Endothelial cell of umbilical vein (primary cell): ENCODE results near the gene RPF1. TPM values are rescaled to one million over a fixed set of nuclear protein-coding genes. Genes with fewer than 3 reads are reported as not detected.

Experiments
- BruUV-seq: library from RNA; stranded (reverse); fragments of 400-500 nt; replicated peaks from 2 replicates; lab custom pipeline; 2021; lab: Mats Ljungman, UMichigan
- CTCF ChIA-PET: fragments of 300-600, 350-600 bp; sonication (Branson Sonifier 250); formaldehyde crosslinking; loops from one replicate; lab custom pipeline; 2021; ENCODE audit warnings: antibody characterized with exemption, inconsistent platforms; lab: Charles Lee
- POLR2A ChIA-PET: fragments of 300-600, 350-600 bp; sonication (Branson Sonifier 250); formaldehyde crosslinking; loops from one replicate; lab custom pipeline; 2021; ENCODE audit warnings: antibody characterized with exemption, inconsistent platforms; lab: Charles Lee
- DNase-seq: peaks from one replicate; pipeline ENCODE4 v3.0.0-alpha.2; 2011; ENCODE audit warnings: low read depth, low spot score
- FAIRE-seq: peaks from 2 replicates; lab custom pipeline; 2011; peaks lifted over from hg19 to GRCh38; lab: Jason Lieb, UNC
- H2AFZ ChIP-seq: 2 replicates; pipeline ENCODE4 v1.6.0; 2012; ENCODE audit warnings: low read depth, low read length, control low read depth, inconsistent platforms
- H3K27ac ChIP-seq: 2 replicates; pipeline ENCODE4 v1.5.1; 2011; ENCODE audit warnings: low read depth, mild to moderate bottlenecking, control low read depth, low read length, moderate library complexity; ENCODE audit not compliant: insufficient read depth
- H3K27me3 ChIP-seq, 2 experiments: 2 replicates each; pipeline versions ENCODE4 v1.6.0 to v1.6.1; 2011; ENCODE audit warnings: low read length in 2 of 2, mixed read lengths in 1 of 2; ENCODE audit not compliant: control insufficient read depth in 2 of 2, insufficient read depth in 2 of 2
- H3K36me3 ChIP-seq, 2 experiments: 2 replicates in 1 of 2; 3 replicates in 1 of 2; pipeline ENCODE4 v1.5.1; 2011; ENCODE audit warnings: low read length in 2 of 2, mild to moderate bottlenecking in 1 of 2, moderate library complexity in 1 of 2; ENCODE audit not compliant: control insufficient read depth in 2 of 2, insufficient read depth in 2 of 2; ENCODE audit errors: extremely low read depth in 1 of 2
- H3K4me1 ChIP-seq: 3 replicates; pipeline ENCODE4 v1.5.1; 2011; ENCODE audit warnings: mild to moderate bottlenecking, low read length; ENCODE audit not compliant: control insufficient read depth, insufficient read depth; ENCODE audit errors: extremely low read depth
- H3K4me2 ChIP-seq: 2 replicates; pipeline ENCODE4 v1.6.1; 2011; ENCODE audit warnings: low read length, control low read depth, mixed read lengths; ENCODE audit not compliant: insufficient read depth
- H3K4me3 ChIP-seq, 3 experiments: fragments of 200-600 bp in 1 of 3; sonication (generic), shearing (Covaris generic) in 1 of 3; replicated peaks in 1 of 3; 2 replicates each; pipeline ENCODE4 v1.5.1; 2011 to 2016; ENCODE audit warnings: control low read depth in 3 of 3, low read length in 3 of 3, mild to moderate bottlenecking in 2 of 3, inconsistent platforms in 1 of 3, low read depth in 1 of 3, moderate library complexity in 1 of 3; ENCODE audit not compliant: insufficient read depth in 1 of 3
- H3K79me2 ChIP-seq: 2 replicates; pipeline ENCODE4 v1.6.0; 2012; ENCODE audit warnings: low read length, inconsistent platforms; ENCODE audit not compliant: control insufficient read depth, insufficient read depth
- H3K9ac ChIP-seq: replicated peaks from 2 replicates; pipeline ENCODE3; 2011; ENCODE audit warnings: low read length, control low read depth; ENCODE audit not compliant: insufficient read depth; ENCODE audit errors: extremely low read depth
- H3K9me1 ChIP-seq: replicated peaks from 3 replicates; pipeline ENCODE4 v1.6.0; 2011; ENCODE audit warnings: mild to moderate bottlenecking, low read length; ENCODE audit not compliant: control insufficient read depth, insufficient read depth; ENCODE audit errors: extremely low read depth
- H3K9me3 ChIP-seq: replicated peaks from 2 replicates; pipeline ENCODE4 v1.5.1; 2012; ENCODE audit warnings: low read length, inconsistent platforms; ENCODE audit not compliant: control insufficient read depth, insufficient read depth
- H4K20me1 ChIP-seq: replicated peaks from 2 replicates; pipeline ENCODE3; 2011; ENCODE audit warnings: mild to moderate bottlenecking, low read length; ENCODE audit not compliant: control insufficient read depth, insufficient read depth; ENCODE audit errors: extremely low read depth
- CTCF ChIP-seq, 2 donors: IDR thresholded peaks; 1 replicate in 1 of 2; 2 replicates in 1 of 2; pipeline ENCODE4 v1.5.1; 2011; ENCODE audit warnings: low read length in 2 of 2, mild to moderate bottlenecking in 2 of 2, moderate library complexity in 2 of 2, control low read depth in 1 of 2, inconsistent platforms in 1 of 2, low read depth in 1 of 2; ENCODE audit not compliant: insufficient read depth in 1 of 2; ENCODE audit errors: extremely low read depth in 1 of 2
- EZH2 ChIP-seq: IDR thresholded peaks from 2 replicates; pipeline ENCODE4 v1.6.1; 2012; ENCODE audit warnings: borderline replicate concordance, low read depth, mild to moderate bottlenecking, moderate library complexity, low read length, inconsistent platforms; ENCODE audit not compliant: severe bottlenecking
- FOS ChIP-seq: IDR thresholded peaks from 2 replicates; pipeline ENCODE4 v1.6.1; 2011; ENCODE audit warnings: mild to moderate bottlenecking, low read length, moderate library complexity, borderline replicate concordance; ENCODE audit not compliant: insufficient read depth
- GATA2 ChIP-seq: IDR thresholded peaks from 2 replicates; pipeline ENCODE4 v1.7.0; 2011; ENCODE audit warnings: low read depth, mild to moderate bottlenecking, moderate library complexity, mixed read lengths, low read length; ENCODE audit not compliant: insufficient read length, insufficient read depth
- JUN ChIP-seq: IDR thresholded peaks from 2 replicates; pipeline ENCODE4 v1.6.1; 2011; ENCODE audit warnings: borderline replicate concordance, low read depth; ENCODE audit not compliant: insufficient read length, insufficient read depth
- MAX ChIP-seq: IDR thresholded peaks from 2 replicates; pipeline ENCODE4 v1.6.1; 2011; ENCODE audit not compliant: insufficient read depth, insufficient read length
- MYC ChIP-seq: IDR thresholded peaks from one replicate; pipeline ENCODE4 v1.6.1; 2011; ENCODE audit warnings: mild to moderate bottlenecking, low read depth, low read length
- POLR2A ChIP-seq: IDR thresholded peaks from 2 replicates; pipeline ENCODE4 v1.6.1; 2012; ENCODE audit warnings: low read depth, mild to moderate bottlenecking, control low read depth, low read length
- POLR2AphosphoS5 ChIP-seq: IDR thresholded peaks from 2 replicates; pipeline ENCODE4 v1.6.1; 2012; ENCODE audit warnings: low read depth, mild to moderate bottlenecking, control low read depth, low read length, moderate library complexity; ENCODE audit not compliant: insufficient read depth
- dilution Hi-C: fragments of 300-500 bp; cut with MboI; formaldehyde crosslinking; loops from one replicate; pipeline ENCODE4 v1.15.0; 2019; ENCODE audit warnings: low sequenced_read_pairs; ENCODE audit not compliant: extremely low pct_ligation_motif_present
- intact Hi-C: fragments of 100-400 bp; cut with micrococcal nuclease; formaldehyde crosslinking; loops from one replicate; pipeline ENCODE4 v1.10.0; 2022
- polyA plus RNA-seq, 4 experiments: library from polyadenylated mRNA; depleted of rRNA in 3 of 4; stranded (reverse) in 3 of 4; unstranded in 1 of 4; fragments of >200 nt; gene quantifications; 2 replicates each; pipeline versions ENCODE4 v1.2.1 to v1.2.3, GENCODE V29; 2011 to 2012; ENCODE audit warnings: missing spikeins in 1 of 4
- total RNA-seq: library from RNA; stranded (reverse); gene quantifications from 2 replicates; pipeline ENCODE4 v1.2.3, GENCODE V29; 2021

The RPF1 gene
- total and polyA plus RNA-seq, 2 donors (not counting 3 experiments of a cell fraction or from before 2014, with no cell fraction given), result 15.3 to 32.6 TPM

GRCh38 chr1:84525779-84526178 lies 46.7 kb downstream of the RPF1 start:
- Histone ChIP-seq H3K4me2 (no peak overlapping the region), H3K4me3 (no peak overlapping the region), H3K9me3 (no peaks in the 10 kb centered on the region), H2AFZ (no peak overlapping the region), H4K20me1 (no peaks in the 10 kb centered on the region), H3K4me1 (no peaks in the 10 kb centered on the region), H3K79me2 (no peaks in the 10 kb centered on the region), H3K36me3 (no peaks in the 10 kb centered on the region), H3K27me3 (no peaks in the 10 kb centered on the region), H3K27ac (no peak overlapping the region), H3K9ac (no peak overlapping the region), H3K9me1 (no peaks in the 10 kb centered on the region)
- TF ChIP-seq GATA2 (no peak), MAX (no peak), POLR2A (no peak), POLR2AphosphoS5 (no peak), CTCF (IDR thresholded peaks at IDR 0.05; ENCODE audit: extremely low read depth in 1 of 2, insufficient read depth in 1 of 2, low read depth in 1 of 2, low read length in 2 of 2) (no peak), JUN (no peak), EZH2 (no peak), MYC (no peak), FOS (no peak)
- CTCF ChIA-PET, result interaction anchor here (1.6 kb wide), 1 partner anchor 37 kb away, joined by 3 read pairs; no protein-coding TSS in a partner anchor
- FAIRE-seq, result no peak
- intact Hi-C loops (no loop called here), dilution Hi-C loops (no loop called here)
- POLR2A ChIA-PET, result no interaction called here
- DNase-seq, result no peak
- BruUV-seq, result no TSS peak
